Mesodermal cell (in vitro differentiated cells): ENCODE measurements around the gene ARHGEF17.

Experiments
- H3K27ac ChIP-seq: 2 replicates; pipeline ENCODE4 v1.7.0; 2013; ENCODE audit warnings: mild to moderate bottlenecking, low read depth, low read length, moderate library complexity; ENCODE audit not compliant: severe bottlenecking
- H3K36me3 ChIP-seq: 2 replicates; pipeline ENCODE4 v1.7.1; 2013; ENCODE audit warnings: mild to moderate bottlenecking, low read length, moderate library complexity; ENCODE audit not compliant: control insufficient read depth, insufficient read depth
- H3K4me1 ChIP-seq: one replicate; pipeline ENCODE4 v1.7.1; 2013; ENCODE audit warnings: mild to moderate bottlenecking, low read length; ENCODE audit not compliant: insufficient read depth, control insufficient read depth, poor library complexity, severe bottlenecking
- H3K4me3 ChIP-seq: 2 replicates; pipeline ENCODE4 v1.7.0; 2013; ENCODE audit warnings: low read length, control low read depth, mild to moderate bottlenecking; ENCODE audit not compliant: insufficient read depth, poor library complexity, severe bottlenecking; ENCODE audit errors: extremely low read depth
- H3K9me3 ChIP-seq: 2 replicates; pipeline ENCODE4 v1.7.1; 2013; ENCODE audit warnings: mild to moderate bottlenecking, low read length, moderate library complexity; ENCODE audit not compliant: control insufficient read depth
- WGBS, 2 experiments: methylation state at CpG; one replicate each; pipeline ENCODE4 v1.1.5; 2013; ENCODE audit warnings: missing lambda C conversion rate in 2 of 2; ENCODE audit not compliant: insufficient coverage in 2 of 2; 5-methylcytosine and 5-hydroxymethylcytosine counted together

The ARHGEF17 gene

GRCh38 chr11:73285721-73286120 lies 22.4 kb upstream of the ARHGEF17 start:
- Histone ChIP-seq H3K9me3 (no peaks in the 10 kb centered on the region), H3K36me3 (no peaks in the 10 kb centered on the region), H3K27ac (no peak overlapping the region), H3K4me3 (no peak overlapping the region), H3K4me1 (peaks cover 13% of the 10 kb centered on the region)
- WGBS, 2 experiments, result 91 to 100% methylated on average over 1 of the region's 1 CpG

GRCh38 chr11:73286240-73286810 lies 21.8 kb upstream of the ARHGEF17 start:
- peaks cover 13% of the 10 kb centered on the region for H3K4me1 ChIP-seq
- H3K27ac ChIP-seq, result no peak overlapping the region
- WGBS, 2 experiments, result 84 to 89% methylated on average over 2 to 4 of the region's 9 CpGs
- H3K36me3 ChIP-seq, result no peaks in the 10 kb centered on the region
- H3K9me3 ChIP-seq, result no peaks in the 10 kb centered on the region
- no peak overlapping the region for H3K4me3 ChIP-seq

- Histone ChIP-seq H3K4me3 (no peak overlapping the region), H3K36me3 (no peaks in the 10 kb centered on the region), H3K27ac (no peak overlapping the region), H3K4me1 (peaks cover 22% of the 10 kb centered on the region), H3K9me3 (no peaks in the 10 kb centered on the region)
- WGBS, 2 experiments, result 100% methylated on average over 2 to 6 of the region's 10 CpGs
These were observed 20.5 kb upstream of the ARHGEF17 start for GRCh38 chr11:73287400-73288101.

GRCh38 chr11:73288192-73288872 lies 19.7 kb upstream of the ARHGEF17 start:
- 84 to 91% methylated on average over 4 of the region's 5 CpGs for WGBS, 2 experiments
- no peaks in the 10 kb centered on the region for H3K9me3 ChIP-seq
- peaks cover 23% of the 10 kb centered on the region for H3K4me1 ChIP-seq
- H3K27ac ChIP-seq, result peak overlapping the region; percentile 94
- H3K36me3 ChIP-seq, result no peaks in the 10 kb centered on the region
- H3K4me3 ChIP-seq, result no peak overlapping the region

- no peaks in the 10 kb centered on the region for H3K36me3 ChIP-seq
- no peaks in the 10 kb centered on the region for H3K9me3 ChIP-seq
- peaks cover 23% of the 10 kb centered on the region for H3K4me1 ChIP-seq
- 61 to 74% methylated on average over 10 to 13 of the region's 17 CpGs for WGBS, 2 experiments
- H3K27ac ChIP-seq, result peak overlapping the region; percentile 94
- no peak overlapping the region for H3K4me3 ChIP-seq
These were observed 19.0 kb upstream of the ARHGEF17 start for GRCh38 chr11:73288873-73289707.

GRCh38 chr11:73290536-73290935 lies 17.5 kb upstream of the ARHGEF17 start:
- H3K27ac ChIP-seq, result no peak overlapping the region

GRCh38 chr11:73291196-73291595 lies 16.9 kb upstream of the ARHGEF17 start:
- no peaks in the 10 kb centered on the region for H3K36me3 ChIP-seq
- peaks cover 30% of the 10 kb centered on the region for H3K4me1 ChIP-seq
- H3K9me3 ChIP-seq, result no peaks in the 10 kb centered on the region
- no peak overlapping the region for H3K4me3 ChIP-seq
- H3K27ac ChIP-seq, result no peak overlapping the region
- 94 to 100% methylated on average over 3 of the region's 3 CpGs for WGBS, 2 experiments

More at GRCh38 chr11:73290536-73290935, 17.5 kb upstream of the ARHGEF17 start:
- Histone ChIP-seq H3K36me3 (no peaks in the 10 kb centered on the region), H3K4me1 (peaks cover 30% of the 10 kb centered on the region), H3K4me3 (no peak overlapping the region), H3K9me3 (no peaks in the 10 kb centered on the region)
- WGBS, 2 experiments, result 90 to 93% methylated on average over 3 to 4 of the region's 4 CpGs

- 81 to 91% methylated on average over 4 to 5 of the region's 12 CpGs for WGBS, 2 experiments
- H3K27ac ChIP-seq, result no peak overlapping the region
- no peaks in the 10 kb centered on the region for H3K36me3 ChIP-seq
- H3K9me3 ChIP-seq, result no peaks in the 10 kb centered on the region
- peaks cover 30% of the 10 kb centered on the region for H3K4me1 ChIP-seq
- no peak overlapping the region for H3K4me3 ChIP-seq
These were observed 16.1 kb upstream of the ARHGEF17 start for GRCh38 chr11:73291781-73292524.

GRCh38 chr11:73292525-73292894 lies 15.6 kb upstream of the ARHGEF17 start:
- H3K4me3 ChIP-seq, result no peak overlapping the region
- no peaks in the 10 kb centered on the region for H3K9me3 ChIP-seq
- H3K36me3 ChIP-seq, result no peaks in the 10 kb centered on the region
- H3K4me1 ChIP-seq, result peaks cover 30% of the 10 kb centered on the region
- no peak overlapping the region for H3K27ac ChIP-seq
- WGBS, 2 experiments, result no CpG with 5 or more reads among the region's 5 CpGs

- no peaks in the 10 kb centered on the region for H3K36me3 ChIP-seq
- H3K27ac ChIP-seq, result no peak overlapping the region
- WGBS, 2 experiments, result 95 to 100% methylated on average over 2 to 3 of the region's 4 CpGs
- no peaks in the 10 kb centered on the region for H3K9me3 ChIP-seq
- peaks cover 27% of the 10 kb centered on the region for H3K4me1 ChIP-seq
- H3K4me3 ChIP-seq, result no peak overlapping the region
These were observed 14.6 kb upstream of the ARHGEF17 start for GRCh38 chr11:73293356-73293936.
